ENCODE results near the gene PRDX5.

The PRDX5 gene

DNA sequence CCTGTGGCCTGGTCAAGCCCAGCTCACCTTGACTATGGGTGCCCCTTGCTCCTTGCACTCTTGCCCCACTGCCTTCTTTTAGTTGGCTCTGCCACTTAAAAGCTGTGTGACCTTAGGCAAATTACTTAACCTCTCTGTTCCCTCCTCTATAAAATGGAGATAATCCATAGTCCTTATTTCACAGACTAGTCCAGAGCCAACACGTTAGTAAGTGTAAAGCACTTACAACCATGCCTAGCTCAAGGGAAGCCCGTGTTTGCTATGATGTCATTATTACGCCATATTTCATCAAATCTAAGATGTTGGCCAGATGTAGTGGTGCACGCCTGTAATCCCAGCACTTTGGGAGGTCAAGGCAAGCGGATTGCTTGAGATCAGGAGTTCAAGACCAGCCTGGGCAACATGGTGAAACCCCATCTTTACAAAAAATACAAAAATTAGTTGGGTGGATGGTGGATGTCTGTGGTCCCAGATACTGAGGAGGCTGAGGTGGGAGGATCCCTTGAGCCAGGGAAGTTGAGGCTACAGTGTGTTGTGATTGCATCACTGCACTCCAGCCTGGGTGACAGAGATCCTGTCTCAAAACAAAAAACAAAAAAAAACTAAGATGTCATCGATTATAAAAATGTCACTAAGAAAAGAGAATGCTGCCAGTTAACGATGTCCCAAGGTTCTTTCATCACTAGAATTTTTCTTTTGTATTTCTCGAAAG lies 19.8 kb downstream of the PRDX5 start:
- Histone ChIP-seq H3K9me3 (ENCODE audit: insufficient read depth, low read depth, low read length) (no peaks in the 10 kb centered on the region), H3K36me3 (ENCODE audit: insufficient read depth, low read length) (no peaks in the 10 kb centered on the region), H3K4me3 (ENCODE audit: low read length, poor library complexity, severe bottlenecking) (no peak overlapping the region), H3K9ac (ENCODE audit: low read depth, low read length, poor library complexity, severe bottlenecking) (no peak overlapping the region), H4K20me1 (ENCODE audit: insufficient read depth, low read length, poor library complexity, severe bottlenecking) (peaks cover 18% of the 10 kb centered on the region), H2AFZ (ENCODE audit: low read length) (no peak overlapping the region), H3K79me2 (ENCODE audit: insufficient read depth, low read length) (peaks cover 21% of the 10 kb centered on the region; the same call in 1 of the 2 replicates), H3K4me2 (ENCODE audit: low read depth, low read length, poor library complexity, severe bottlenecking) (no peak overlapping the region), H3K27me3 (ENCODE audit: insufficient read depth, low read length, poor library complexity, severe bottlenecking) (no peaks in the 10 kb centered on the region), H3K9me2 (replicated peaks; ENCODE audit: low read depth, low read length) (no peaks in the 10 kb centered on the region), H3F3A (ENCODE audit: low read depth) (no peaks in the 10 kb centered on the region), H3K4me1 (ENCODE audit: insufficient read depth, low read length, poor library complexity, severe bottlenecking) (peaks cover 13% of the 10 kb centered on the region)
- no peak for TF ChIP-seq EZH2phosphoT487 (IDR thresholded peaks at IDR 0.05; ENCODE audit: borderline replicate concordance)
- TF ChIP-seq, protein P1, sequence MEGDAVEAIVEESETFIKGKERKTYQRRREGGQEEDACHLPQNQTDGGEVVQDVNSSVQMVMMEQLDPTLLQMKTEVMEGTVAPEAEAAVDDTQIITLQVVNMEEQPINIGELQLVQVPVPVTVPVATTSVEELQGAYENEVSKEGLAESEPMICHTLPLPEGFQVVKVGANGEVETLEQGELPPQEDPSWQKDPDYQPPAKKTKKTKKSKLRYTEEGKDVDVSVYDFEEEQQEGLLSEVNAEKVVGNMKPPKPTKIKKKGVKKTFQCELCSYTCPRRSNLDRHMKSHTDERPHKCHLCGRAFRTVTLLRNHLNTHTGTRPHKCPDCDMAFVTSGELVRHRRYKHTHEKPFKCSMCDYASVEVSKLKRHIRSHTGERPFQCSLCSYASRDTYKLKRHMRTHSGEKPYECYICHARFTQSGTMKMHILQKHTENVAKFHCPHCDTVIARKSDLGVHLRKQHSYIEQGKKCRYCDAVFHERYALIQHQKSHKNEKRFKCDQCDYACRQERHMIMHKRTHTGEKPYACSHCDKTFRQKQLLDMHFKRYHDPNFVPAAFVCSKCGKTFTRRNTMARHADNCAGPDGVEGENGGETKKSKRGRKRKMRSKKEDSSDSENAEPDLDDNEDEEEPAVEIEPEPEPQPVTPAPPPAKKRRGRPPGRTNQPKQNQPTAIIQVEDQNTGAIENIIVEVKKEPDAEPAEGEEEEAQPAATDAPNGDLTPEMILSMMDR (conservative IDR thresholded peaks at IDR 0.05; ENCODE audit: low read length), result no peak

GRCh38 chr11:64338716-64339115 lies 20.8 kb downstream of the PRDX5 start:
- Histone ChIP-seq H3K9me3 (ENCODE audit: insufficient read depth, low read depth, low read length) (no peaks in the 10 kb centered on the region), H4K20me1 (ENCODE audit: insufficient read depth, low read length, poor library complexity, severe bottlenecking) (peaks cover 22% of the 10 kb centered on the region), H3K4me1 (ENCODE audit: insufficient read depth, low read length, poor library complexity, severe bottlenecking) (peaks cover 13% of the 10 kb centered on the region), H3K9me2 (replicated peaks; ENCODE audit: low read depth, low read length) (no peaks in the 10 kb centered on the region), H3K9ac (ENCODE audit: low read depth, low read length, poor library complexity, severe bottlenecking) (peak overlapping the region; percentile 86), H3K4me3 (ENCODE audit: low read length, poor library complexity, severe bottlenecking) (peak overlapping the region; percentile 92), H2AFZ (ENCODE audit: low read length) (no peak overlapping the region), H3K79me2 (ENCODE audit: insufficient read depth, low read length) (peaks cover 21% of the 10 kb centered on the region; the same call in 1 of the 2 replicates), H3K4me2 (ENCODE audit: low read depth, low read length, poor library complexity, severe bottlenecking) (peak overlapping the region; percentile 82), H3K36me3 (ENCODE audit: insufficient read depth, low read length) (no peaks in the 10 kb centered on the region), H3F3A (ENCODE audit: low read depth) (no peaks in the 10 kb centered on the region), H3K27me3 (ENCODE audit: insufficient read depth, low read length, poor library complexity, severe bottlenecking) (no peaks in the 10 kb centered on the region)
- TF ChIP-seq EZH2phosphoT487 (IDR thresholded peaks at IDR 0.05; ENCODE audit: borderline replicate concordance), result no peak
- TF ChIP-seq, protein P1 (conservative IDR thresholded peaks at IDR 0.05; ENCODE audit: low read length), result no peak

- no peak overlapping the region for H2AFZ ChIP-seq (ENCODE audit: low read length)
- H3K4me1 ChIP-seq (ENCODE audit: insufficient read depth, low read length, poor library complexity, severe bottlenecking), result peaks cover 13% of the 10 kb centered on the region
These were observed 21.4 kb downstream of the PRDX5 start for GRCh38 chr11:64339286-64339685.

More at GRCh38 chr11:64339286-64339685, 21.4 kb downstream of the PRDX5 start:
- no peaks in the 10 kb centered on the region for H3K36me3 ChIP-seq (ENCODE audit: insufficient read depth, low read length)
- peaks cover 21% of the 10 kb centered on the region; the same call in 1 of the 2 replicates for H3K79me2 ChIP-seq (ENCODE audit: insufficient read depth, low read length)
- H3K4me3 ChIP-seq (ENCODE audit: low read length, poor library complexity, severe bottlenecking), result peak overlapping the region; percentile 92
- H3F3A ChIP-seq (ENCODE audit: low read depth), result no peaks in the 10 kb centered on the region
- peak overlapping the region; percentile 86 for H3K9ac ChIP-seq (ENCODE audit: low read depth, low read length, poor library complexity, severe bottlenecking)
- no peaks in the 10 kb centered on the region for H3K27me3 ChIP-seq (ENCODE audit: insufficient read depth, low read length, poor library complexity, severe bottlenecking)
- TF ChIP-seq, protein P1 (conservative IDR thresholded peaks at IDR 0.05; ENCODE audit: low read length), result no peak
- TF ChIP-seq EZH2phosphoT487 (IDR thresholded peaks at IDR 0.05; ENCODE audit: borderline replicate concordance), result no peak
- peaks cover 22% of the 10 kb centered on the region for H4K20me1 ChIP-seq (ENCODE audit: insufficient read depth, low read length, poor library complexity, severe bottlenecking)
- H3K9me3 ChIP-seq (ENCODE audit: insufficient read depth, low read depth, low read length), result no peaks in the 10 kb centered on the region
- peak overlapping the region; percentile 82 for H3K4me2 ChIP-seq (ENCODE audit: low read depth, low read length, poor library complexity, severe bottlenecking)
- H3K9me2 ChIP-seq (replicated peaks; ENCODE audit: low read depth, low read length), result no peaks in the 10 kb centered on the region
